ENCODE measurements around the gene OR4D9. TPM values are rescaled to one million over a fixed set of nuclear protein-coding genes. Genes with fewer than 3 reads are reported as not detected.
"Not testable (repeated sequence)": the region's sequence is repeated elsewhere in the genome, so short reads cannot be mapped to it uniquely, and the experiment has no call there.

OR4D9 gene
- total and polyA plus RNA-seq, 8 donors, result not detected

DNA sequence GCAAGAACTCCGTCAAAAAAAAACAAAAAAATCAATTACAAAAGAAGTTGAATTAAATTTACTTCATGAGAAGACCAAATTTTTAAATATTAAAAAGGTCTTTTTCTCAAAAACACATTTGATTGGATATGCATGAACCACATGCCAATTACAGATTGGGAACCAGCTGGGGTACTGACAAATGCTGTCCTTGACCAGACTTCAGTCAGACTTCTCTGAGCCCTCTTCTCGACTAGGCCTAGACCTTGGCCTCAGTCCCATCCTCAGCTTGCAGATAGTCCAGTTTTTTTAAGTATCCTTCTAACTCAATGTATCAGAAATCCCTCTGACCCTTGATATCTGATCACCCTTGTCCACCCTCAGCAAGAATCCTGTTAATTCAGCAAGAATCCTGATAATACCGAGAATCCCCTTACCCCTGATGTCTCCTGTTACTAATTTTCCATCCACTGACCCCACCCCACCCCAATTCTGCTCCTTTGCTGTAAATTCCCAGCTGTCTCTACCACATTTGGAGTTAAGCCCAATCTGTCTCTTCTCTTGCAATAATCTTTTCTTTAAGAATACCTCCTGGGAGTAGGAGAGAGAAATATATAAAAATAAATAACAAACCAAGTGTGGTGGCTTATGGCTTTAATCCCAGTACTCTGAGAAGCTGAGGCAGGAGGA is 30.9 kb downstream of the OR4D9 start:
- ATAC-seq, result no peak
- Histone ChIP-seq H3K4me1 (no peaks in the 10 kb centered on the region), H3K27me3 (no peaks in the 10 kb centered on the region), H3K4me3 (no peak overlapping the region), H3K36me3 (no peaks in the 10 kb centered on the region), H3K9me3 (no peaks in the 10 kb centered on the region), H3K27ac (no peak overlapping the region)
- DNase-seq, result no peak
- WGBS, 2 donors, result 66 to 76% methylated on average over 3 of the region's 3 CpGs
- no peak for FAIRE-seq
- TF ChIP-seq, protein P1, sequence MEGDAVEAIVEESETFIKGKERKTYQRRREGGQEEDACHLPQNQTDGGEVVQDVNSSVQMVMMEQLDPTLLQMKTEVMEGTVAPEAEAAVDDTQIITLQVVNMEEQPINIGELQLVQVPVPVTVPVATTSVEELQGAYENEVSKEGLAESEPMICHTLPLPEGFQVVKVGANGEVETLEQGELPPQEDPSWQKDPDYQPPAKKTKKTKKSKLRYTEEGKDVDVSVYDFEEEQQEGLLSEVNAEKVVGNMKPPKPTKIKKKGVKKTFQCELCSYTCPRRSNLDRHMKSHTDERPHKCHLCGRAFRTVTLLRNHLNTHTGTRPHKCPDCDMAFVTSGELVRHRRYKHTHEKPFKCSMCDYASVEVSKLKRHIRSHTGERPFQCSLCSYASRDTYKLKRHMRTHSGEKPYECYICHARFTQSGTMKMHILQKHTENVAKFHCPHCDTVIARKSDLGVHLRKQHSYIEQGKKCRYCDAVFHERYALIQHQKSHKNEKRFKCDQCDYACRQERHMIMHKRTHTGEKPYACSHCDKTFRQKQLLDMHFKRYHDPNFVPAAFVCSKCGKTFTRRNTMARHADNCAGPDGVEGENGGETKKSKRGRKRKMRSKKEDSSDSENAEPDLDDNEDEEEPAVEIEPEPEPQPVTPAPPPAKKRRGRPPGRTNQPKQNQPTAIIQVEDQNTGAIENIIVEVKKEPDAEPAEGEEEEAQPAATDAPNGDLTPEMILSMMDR (IDR thresholded peaks at IDR 0.05), result no peak
- intact Hi-C loops (cut with DNase I), result no loop called here

- not testable (repeated sequence) for H3K4me3 ChIP-seq
These were observed 32.4 kb downstream of the OR4D9 start for GRCh38 chr11:59543713-59544112.

GRCh38 chr11:59544869-59545178 is 33.5 kb downstream of the OR4D9 start:
- 59 to 77% methylated on average over 3 of the region's 3 CpGs for WGBS, 2 donors
- intact Hi-C loops (cut with DNase I), result no loop called here
- no peak overlapping the region for H3K27ac ChIP-seq

More at GRCh38 chr11:59543713-59544112, 32.4 kb downstream of the OR4D9 start:
- DNase-seq; H3K27ac ChIP-seq; H3K27me3 ChIP-seq; H3K4me1 ChIP-seq; H3K9me3 ChIP-seq; H3K36me3 ChIP-seq; intact Hi-C loops (cut with DNase I); ATAC-seq; FAIRE-seq: not testable (repeated sequence)
- WGBS, 2 donors, result 83 to 87% methylated on average over 3 of the region's 3 CpGs

GRCh38 chr11:59545179-59546020 is 34.1 kb downstream of the OR4D9 start:
- H3K9me3 ChIP-seq, result no peaks in the 10 kb centered on the region
- TF ChIP-seq, protein P1 (IDR thresholded peaks at IDR 0.05), result no peak
- no peak overlapping the region for H3K27ac ChIP-seq
- FAIRE-seq (no peak), DNase-seq (no peak), ATAC-seq (no peak)
- no peaks in the 10 kb centered on the region for H3K4me1 ChIP-seq
- intact Hi-C loops (cut with DNase I), result no loop called here
- 88 to 92% methylated on average over 24 of the region's 24 CpGs for WGBS, 2 donors
- H3K4me3 ChIP-seq, result no peak overlapping the region
- no peaks in the 10 kb centered on the region for H3K36me3 ChIP-seq
- no peaks in the 10 kb centered on the region for H3K27me3 ChIP-seq

More at GRCh38 chr11:59544869-59545178, 33.5 kb downstream of the OR4D9 start:
- TF ChIP-seq, protein P1 (IDR thresholded peaks at IDR 0.05), result no peak
- FAIRE-seq (no peak), ATAC-seq (no peak), DNase-seq (no peak)
- H3K27me3 ChIP-seq, result no peaks in the 10 kb centered on the region
- no peaks in the 10 kb centered on the region for H3K36me3 ChIP-seq
- no peak overlapping the region for H3K4me3 ChIP-seq
- H3K9me3 ChIP-seq, result no peaks in the 10 kb centered on the region
- no peaks in the 10 kb centered on the region for H3K4me1 ChIP-seq

DNA sequence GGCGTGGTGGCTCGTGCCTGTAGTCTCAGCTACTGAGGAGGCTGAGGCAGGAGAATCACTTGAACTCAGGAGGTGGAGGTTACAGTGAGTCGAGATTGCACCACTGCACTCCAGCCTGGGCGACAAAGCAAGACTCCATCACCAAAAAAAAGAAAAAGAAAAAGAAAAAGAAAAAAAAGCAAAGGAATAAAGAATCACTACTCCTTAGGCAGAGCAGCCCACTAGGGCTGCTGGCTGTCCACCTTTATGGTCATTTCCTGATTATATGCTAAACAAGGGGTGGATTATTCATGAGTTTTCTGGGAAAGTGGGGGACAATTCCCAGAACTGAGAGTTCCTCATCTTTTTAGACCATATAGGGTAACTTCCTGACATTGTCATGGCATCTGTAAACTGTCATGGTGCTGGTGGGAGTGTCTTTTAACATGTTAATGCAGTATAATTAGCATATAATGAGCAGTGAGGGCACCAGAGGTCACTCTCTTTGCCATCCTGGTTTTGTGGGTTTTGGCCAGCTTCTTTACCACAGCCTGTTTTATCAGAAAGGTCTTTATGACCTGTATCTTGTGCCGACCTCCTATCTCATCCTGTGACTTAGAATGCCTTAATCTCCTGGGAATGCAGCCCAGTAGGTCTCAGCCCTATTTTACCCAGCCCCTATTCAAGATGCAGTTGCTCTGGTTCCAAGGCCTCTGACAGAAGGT is 36.4 kb downstream of the OR4D9 start:
- 75 to 80% methylated on average over 5 of the region's 5 CpGs for WGBS, 2 donors
- H3K27me3 ChIP-seq; H3K36me3 ChIP-seq; H3K4me3 ChIP-seq; H3K27ac ChIP-seq; H3K9me3 ChIP-seq; H3K4me1 ChIP-seq; intact Hi-C loops (cut with DNase I); FAIRE-seq; DNase-seq; ATAC-seq: not testable (repeated sequence)
